Ecto neural progenitor cell (in vitro differentiated cells): ENCODE results near the gene BTF3.
"Not testable (repeated sequence)": the region's sequence is repeated elsewhere in the genome, so short reads cannot be mapped to it uniquely, and the experiment has no call there.

Source experiments
- DNase-seq: peaks from one replicate; pipeline ENCODE4 v3.0.0-alpha.2; 2018; ENCODE audit warnings: low spot score

The BTF3 gene

DNA sequence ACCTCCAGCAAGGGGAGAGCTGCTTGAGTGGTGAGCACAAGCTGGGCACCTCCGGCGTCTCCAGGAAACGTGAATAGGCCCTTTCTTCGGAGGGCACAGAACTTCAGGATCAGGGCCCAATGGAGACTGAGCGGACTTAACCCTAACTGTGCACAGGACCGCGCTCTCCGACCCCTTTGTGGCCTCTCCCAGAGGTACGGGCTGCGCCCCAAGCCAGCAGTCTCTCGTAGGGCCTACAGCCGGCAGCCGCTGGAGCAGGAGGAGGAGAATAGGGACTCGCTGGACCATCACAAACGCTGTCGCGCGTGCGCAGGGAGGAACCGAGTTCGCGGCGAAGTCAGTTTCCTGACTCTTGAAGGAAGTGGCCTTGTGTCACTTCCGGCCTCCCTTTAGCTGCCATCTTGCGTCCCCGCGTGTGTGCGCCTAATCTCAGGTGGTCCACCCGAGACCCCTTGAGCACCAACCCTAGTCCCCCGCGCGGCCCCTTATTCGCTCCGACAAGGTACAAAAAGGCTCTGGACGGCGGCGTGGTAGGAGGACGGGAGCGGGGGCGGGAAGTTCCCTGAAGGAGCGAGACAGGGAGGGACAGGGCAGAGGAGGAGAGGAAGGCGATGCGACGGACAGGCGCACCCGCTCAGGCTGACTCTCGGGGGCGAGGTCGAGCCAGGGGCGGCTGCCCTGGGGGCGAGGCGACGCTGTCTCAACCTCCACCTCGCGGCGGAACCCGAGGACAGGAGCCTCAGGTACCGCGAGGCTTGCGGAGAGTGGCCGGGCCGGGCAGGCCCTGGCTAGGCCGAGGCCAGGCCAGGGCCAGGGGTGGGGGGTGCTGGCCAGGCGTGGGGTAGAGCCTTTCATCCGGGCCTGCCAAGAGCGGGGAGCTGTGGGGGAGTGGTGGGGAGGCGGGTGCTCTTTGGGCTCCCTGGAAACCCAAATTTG, at the start of gene BTF3:
TSS of gene BTF3 (plus strand) at position 386 of the 936 bp plus-strand sequence. CDS start at position 612, 226 bp downstream.
- DNase-seq = peak; percentile 94

DNA sequence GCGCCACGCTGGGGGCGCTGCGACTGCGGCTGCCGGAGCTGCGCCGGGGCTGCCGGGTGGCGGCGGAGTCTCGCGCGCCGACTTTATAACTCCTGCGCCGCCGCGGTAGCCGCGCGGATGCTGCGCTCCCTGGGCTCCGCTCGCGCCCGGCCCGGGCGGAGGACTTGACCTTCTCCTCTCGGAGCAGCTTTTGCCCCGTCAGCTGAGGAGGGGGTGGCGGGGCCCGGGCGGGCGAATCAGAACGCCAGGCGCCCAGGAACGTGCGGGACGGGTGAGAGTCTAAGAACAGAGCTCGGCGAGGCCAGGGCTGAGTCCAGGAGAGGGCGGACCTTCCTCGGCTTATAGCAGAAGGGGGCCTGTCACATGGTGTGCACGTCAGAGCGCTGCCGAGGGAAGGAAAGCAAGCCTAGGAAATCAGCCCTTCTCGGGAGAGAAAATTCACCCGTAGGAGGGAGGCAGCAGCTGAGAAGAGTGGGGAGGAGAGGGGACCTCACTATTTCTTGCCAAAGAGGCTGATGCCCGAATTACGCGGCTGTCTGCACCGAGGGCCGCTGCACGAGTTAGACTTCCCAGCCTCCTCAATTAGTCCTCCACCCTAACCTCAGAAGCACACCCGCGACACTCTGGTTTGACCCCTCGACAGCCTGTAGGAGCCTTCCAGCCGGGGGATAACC, 49.6 kb upstream of the BTF3 start, which contains the start of gene FOXD1:
TSS of gene FOXD1 (minus strand) at position 315 of the 674 bp plus-strand sequence. CDS start 415 bp downstream, outside the sequence.
- peak; percentile 89 for DNase-seq

DNA sequence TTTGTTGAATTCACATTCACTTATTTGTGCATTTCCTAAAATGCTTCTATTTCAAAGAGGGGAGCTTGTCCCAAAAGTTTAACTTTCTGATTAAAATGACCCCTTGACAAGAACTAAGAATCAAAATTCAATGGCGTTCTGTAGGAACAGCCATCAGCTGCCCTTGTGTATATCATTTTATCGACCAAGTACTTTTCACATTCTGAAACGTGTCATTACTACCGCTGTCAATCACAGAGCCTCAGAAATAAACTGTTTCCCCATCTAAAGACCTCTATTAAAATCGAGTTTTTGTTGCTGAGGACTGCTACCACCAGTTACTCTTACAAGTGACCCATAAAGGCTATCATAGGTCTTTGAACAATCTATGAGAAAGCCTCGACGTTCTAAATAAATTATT, 48.1 kb upstream of the BTF3 start:
- no peak for DNase-seq

DNA sequence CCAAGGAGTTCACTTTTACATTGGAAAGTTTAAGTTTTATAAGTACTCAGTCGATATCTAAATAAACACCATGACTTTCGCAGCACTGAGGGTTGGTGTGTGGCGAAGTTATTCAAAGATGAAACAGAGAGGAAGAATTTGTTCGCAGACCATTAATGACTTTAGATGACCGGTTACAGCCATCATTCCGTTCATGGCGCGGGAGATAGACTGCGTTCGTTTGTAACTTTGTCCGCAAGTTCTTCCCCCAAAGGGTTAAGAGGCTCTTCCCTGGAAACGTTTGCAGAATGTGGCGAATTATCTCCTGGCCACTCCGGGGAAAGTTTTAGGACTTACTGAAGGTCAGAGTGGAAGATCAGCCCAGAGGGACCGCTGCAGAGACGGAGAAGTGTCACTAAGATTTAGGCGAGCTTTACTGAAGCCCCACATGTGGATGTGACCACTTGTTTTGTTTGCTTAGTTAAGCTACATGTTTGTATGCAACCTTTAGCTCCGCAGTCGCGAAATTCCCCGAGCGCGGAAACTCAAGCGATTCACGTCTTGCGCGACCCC, 47.5 kb upstream of the BTF3 start:
- no peak for DNase-seq

DNA sequence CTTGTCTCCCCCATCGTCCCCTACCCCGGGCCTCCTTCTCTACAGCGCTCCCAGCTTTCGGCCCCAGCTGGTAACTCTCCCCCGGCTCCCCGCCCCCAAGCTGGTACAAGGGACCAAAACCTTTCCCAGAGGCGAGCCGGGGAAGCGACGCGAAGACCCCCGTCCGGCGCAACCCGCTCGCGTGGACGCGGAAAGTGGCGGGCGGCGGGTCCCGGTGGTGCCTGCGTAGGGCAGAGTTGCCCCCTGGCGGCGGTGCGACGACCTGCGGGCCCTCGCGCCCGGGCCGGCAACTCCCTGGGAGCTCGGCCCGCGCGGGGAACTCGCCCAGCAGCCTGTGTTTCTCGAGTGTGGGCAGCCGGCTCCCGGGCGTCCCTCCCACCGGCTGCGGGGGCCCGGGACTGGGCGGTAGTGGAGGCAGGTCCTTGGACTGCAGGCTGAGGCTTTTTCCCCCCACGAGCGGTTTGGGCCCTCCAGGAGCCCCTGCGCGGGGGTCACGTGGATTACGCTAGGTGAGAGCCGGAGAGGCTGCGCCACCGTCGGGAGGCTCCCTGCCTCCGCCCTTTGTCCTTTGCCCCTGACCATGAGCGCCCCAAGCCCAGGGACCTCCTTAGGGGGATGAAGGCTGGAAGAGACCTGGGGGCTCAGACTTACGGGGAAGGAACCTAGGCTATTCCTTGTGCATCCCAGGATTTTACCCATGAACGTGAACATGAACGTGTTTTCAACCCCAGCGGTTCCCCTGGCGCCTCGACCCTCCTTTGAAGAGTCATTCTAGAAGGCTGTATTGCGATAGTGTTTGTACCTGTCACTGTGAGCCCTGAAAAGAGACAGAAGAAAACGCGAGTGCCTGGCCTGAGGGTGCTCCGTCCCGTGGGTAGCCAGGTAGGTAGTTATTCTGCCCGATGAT, 46.8 kb upstream of the BTF3 start:
- peak; percentile 87 for DNase-seq

DNA sequence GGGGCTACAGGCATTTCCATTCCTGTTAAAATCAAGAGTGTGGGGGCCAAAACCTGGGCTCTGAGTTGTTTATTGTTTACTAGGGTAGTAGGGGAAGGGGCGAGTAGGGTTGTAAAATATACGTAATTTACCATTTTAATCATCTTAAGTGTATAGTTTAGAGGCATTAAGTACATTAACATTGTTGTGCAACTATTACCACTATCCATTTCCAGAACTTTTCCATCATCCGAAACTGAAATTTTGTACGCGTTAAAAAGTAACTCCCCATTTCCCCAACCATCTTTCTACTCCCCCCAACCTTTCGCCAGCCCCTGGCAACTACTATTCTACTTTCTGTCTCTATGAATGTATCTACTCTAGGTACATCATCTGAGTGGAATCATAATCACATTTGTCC, 46.0 kb upstream of the BTF3 start:
- no peak for DNase-seq

DNA sequence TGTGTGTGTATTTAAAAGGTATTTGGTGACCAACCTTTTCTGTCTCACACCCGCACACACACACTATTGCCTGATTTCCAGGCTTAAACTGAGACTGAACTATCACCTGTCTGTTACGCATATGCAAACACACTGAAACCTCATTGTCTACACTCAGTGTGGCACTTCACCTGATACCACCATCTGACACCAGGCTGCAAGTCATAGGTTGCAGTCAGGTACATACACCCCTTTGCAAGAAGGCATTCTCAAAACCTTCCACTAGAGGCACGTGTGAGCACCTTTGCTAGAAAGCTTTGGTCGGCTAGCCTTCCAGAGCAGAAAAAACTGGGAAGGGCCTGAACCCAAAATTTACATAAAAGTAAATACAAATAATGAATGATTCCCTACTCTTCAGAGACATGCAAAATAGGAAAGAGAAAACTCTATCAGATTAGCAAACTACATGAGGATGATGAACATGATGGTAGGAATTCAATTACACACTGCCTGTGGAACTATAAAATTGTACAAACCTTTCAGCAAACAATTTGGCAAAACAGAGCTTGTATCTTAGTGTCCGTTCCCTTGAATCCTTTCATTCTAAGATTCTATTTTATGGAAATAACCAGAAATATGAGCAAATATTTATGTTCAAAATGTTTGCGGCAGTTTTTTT, 43.7 kb upstream of the BTF3 start:
- DNase-seq = peak; percentile 65

DNA sequence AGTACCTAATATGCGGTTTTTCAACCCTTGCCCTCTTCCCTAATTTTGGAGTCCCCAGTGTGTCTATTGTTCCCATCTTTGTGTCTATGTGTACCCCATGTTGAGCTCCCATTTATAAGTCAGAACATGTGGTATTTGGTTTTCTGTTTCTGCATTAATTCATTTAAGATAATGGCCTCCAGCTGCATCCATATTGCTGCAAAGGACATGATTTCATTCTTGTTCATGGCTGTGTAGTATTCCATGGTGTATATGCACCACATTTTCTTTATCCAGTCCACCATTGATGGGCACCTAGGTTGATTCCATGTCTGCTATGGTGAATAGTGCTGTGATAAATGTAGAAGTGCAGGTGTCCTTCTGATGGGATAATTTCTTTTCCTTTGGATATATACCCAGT, 41.8 kb upstream of the BTF3 start:
- not testable (repeated sequence) for DNase-seq

DNA sequence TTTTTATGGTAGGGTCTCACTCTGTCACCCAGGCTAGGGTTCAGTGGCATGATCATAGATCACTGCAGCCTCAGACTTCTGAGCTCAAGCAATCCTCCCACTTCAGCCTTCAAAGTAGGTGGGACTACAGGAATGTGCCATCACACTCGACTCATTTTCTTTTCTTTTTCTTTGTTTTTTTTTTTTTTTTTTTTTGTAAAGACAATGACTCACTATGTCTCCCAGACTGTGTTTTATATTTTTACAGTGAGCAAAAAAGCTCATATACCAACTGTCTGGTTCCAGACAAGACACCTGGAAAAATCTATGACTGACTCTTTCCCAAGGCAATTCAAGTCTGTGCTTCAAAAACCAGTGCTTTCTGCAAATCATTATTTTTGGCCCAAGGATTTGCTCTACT, 38.9 kb upstream of the BTF3 start:
- DNase-seq = no peak

DNA sequence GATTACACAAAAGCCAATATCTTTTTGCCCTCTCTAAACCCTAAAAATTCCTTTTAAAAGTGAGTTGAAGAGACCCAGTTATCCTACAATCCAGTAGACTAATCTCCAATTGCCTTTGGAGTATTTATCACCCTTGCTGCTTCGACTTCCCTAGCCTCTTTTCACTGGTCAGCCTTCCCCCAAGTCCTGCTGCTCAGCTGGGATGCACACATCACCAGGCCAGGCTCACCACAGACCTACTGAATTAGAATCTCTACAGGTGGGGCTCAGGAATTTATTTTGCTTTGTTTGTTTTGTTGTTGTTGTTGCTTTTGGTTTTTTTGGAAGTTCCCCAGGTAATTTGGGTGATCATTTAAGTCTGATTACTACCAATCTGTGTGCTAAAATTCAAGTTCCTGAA, 38.1 kb upstream of the BTF3 start:
- DNase-seq = no peak

DNA sequence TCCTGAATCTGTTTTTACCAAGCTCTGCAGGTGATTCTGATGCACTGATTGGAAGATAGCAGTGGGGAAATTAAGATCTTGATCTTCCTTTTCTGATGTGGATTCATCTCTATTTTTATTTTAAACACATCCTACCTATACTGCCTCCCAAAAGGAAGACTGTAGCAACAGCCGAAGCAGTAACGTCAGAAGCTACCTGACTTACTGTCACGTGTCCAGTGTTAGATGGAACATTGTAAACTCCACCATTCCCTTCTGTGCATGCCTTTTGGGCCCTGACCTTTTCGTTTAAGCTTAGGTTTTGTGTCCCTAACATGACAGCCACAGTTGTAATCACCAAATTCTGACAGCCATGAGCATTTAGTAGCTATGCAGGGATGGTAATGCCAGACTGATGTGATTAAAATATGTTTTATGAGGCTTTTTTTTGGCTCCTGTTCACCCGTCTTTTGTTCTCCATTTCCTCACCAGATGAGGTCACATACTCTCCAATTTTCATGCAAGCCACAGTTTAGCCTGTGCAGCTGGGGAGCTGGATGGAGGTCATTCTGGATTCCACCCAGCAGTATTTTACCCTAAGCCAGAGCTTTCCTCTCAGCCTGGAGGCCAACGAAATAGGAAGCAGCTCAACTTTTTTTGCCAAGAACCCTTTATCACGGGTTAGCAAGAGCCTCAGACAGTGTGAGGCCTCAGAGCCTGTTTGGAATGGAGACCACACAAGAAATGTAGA, 34.1 kb upstream of the BTF3 start:
- no peak for DNase-seq

DNA sequence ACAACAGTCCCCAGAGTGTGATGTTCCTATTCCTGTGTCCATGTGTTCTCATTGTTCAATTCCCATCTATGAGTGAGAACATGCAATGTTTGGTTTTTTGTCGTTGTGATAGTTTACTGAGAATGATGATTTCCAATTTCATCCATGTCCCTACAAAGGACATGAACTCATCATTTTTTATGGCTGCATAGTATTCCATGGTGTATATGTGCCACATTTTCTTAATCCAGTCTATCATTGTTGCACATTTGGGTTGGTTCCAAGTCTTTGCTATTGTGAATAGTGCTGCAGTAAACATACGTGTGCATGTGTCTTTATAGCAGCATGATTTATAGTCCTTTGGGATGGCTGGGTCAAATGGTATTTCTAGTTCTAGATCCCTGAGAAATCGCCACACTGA, 29.6 kb upstream of the BTF3 start:
- not testable (repeated sequence) for DNase-seq

DNA sequence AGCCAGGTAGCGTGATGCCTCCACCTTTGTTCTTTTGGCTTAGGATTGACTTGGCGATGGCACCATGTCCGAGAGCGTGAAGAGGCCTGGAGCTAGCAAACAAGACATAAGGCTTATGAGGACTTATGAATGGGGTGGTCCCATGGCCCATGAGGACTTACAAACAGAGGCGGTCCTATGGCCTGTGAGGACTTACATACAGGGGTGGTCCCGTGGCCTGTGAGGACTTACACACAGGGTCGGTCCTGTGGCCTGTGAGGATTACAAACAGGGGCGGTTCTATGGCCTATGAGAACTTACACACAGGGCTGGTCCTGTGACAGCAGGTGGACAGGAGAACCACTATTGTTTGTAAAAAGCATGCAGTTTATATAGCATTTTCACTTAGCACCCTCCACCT, 28.4 kb upstream of the BTF3 start:
- DNase-seq = peak; percentile 11

DNA sequence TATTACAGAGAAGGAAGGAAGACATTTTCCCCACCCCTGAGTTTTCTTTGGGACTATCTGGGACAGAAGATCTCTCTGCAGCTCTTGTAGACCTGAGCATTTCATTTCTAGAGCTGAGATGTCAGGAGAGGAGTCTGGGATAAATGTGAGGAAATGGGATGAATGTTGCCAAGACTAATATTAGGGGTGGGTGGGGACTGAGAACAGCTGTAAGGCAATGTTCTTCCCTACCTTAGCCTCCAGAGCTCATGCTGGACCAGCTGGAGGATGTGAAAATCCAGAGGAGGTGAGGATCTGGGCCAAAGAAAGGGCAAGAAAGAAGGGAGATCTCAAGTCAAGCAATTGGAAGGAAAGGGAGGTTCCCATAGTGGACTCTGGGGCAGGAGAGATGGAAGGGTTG, 26.6 kb upstream of the BTF3 start:
- DNase-seq = no peak

DNA sequence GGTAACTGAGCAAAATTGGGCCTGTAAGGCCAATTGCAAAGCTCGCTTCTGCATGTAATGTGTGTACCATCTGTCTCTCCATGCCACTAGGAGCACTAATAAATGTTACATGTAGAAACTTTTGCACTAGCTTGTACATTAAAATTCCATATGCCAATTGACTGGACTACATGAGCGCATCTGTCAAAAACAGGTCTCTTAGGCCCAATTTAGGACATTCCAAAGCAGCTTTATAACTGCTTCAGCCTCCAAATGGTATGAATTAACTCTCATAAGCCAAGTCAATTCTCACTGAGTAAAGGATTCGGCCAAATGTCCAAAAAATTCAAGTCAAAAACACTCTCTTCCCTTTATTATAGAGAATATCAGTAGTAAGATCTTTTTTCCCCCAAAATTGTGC, 26.1 kb upstream of the BTF3 start:
- DNase-seq = no peak

DNA sequence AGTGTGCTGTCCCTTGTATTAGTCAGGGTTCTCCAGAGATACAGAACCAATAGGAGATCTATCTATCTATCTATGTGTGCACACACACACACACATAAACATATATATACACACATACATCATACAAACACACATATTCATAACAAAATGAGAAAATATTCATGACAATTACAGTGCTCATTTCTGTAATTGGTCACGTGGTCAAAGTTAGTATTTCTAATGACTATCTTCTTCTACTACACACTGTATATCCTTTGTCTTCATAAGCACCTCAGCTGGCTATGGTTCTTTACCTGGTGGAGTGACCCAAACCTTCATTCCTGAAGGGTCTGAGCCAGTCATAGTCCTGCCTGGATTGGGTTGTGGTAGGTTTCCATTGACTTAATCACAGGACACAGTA, 17.7 kb upstream of the BTF3 start:
- DNase-seq = no peak

DNA sequence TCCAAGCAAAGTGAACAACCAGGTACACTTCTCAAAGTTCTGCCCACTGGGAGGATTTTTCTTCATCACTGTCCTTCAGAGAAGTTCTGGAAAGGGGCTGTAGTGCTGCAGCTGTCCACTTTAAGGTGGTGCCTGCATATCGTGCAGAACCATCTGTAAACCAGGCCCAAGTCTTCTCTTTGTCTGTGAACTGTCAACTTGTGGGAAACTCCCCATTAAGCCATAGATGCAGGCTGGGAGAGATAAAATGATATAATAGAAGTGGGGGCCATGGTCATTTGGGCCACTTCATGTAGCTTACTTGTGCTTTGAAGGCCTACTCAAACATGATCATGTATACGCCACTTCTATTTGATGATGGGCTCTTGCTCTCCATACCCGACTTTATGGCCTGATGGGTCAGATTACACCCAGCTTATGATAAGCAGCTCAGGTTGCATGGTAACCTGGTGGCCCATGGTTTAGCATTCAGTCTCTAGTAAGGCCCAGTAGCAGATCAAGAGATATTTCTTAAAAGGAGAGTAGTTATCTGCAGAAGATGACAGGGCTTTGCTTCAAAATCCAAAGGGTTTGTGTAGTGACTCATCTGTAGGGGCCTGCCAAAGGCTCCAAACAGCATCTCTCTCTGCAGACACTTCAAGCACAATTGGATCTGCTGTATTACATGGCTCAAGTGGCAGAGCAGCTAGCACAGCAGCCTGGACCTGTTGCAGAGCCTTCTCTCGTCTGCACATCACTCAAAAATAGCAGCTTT, 15.7 kb upstream of the BTF3 start:
- DNase-seq = no peak

DNA sequence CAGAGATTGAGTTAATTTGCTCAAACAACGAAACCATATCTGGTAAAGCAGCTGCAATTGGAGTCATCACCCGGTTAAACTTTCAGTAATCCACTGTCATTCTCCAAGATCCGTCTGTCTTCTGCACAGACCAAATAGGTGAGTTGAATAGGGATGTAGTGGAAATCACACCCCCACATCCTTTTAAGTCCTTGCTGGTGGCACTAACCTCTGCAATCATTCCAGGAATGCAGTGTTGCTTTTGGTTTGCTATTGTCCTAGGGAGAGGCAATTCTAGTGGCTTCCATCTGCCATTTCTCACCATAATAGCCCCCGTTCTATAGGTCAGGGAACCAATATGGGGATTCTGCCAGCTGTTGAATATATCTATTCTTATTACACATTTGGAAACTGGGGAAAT, 14.6 kb upstream of the BTF3 start:
- DNase-seq = no peak

DNA sequence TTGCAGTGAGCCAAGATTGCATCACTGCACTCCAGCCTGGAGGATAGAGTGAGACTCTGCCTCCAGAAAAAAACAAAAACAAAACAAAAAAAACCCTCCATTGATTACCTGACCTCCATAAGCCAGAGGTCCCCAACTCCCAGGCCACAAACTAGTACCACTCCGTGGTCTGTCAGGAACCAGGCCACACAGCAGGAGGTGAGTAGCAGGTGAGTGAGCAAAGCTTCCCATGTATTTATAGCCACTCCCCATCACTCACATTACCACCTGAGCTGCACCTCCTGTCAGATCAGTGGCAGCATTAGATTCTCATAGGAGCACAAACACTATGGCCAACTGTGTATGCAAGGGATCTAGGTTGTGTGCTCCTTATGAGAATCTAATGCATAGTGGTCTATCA, 13.7 kb upstream of the BTF3 start:
- DNase-seq = no peak

DNA sequence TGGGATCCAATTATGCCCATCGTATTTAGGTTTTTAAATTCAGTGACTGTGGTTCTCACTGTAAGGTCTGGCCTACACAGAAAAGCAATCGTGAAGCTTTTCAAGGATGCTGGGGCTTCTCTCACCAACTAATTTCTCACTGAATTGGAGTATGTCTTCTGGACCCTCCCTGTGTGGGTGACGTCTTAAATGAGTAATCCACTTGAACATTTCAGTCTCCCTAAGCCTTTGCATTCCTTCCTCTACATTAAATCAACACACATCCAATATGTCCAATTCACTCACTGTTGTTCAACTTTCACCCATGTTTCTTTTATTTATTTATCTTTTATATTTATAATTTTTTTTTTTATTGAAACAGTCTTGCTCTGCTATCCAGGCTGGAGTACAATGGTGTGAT, 12.5 kb upstream of the BTF3 start:
- DNase-seq = no peak
